Activated B cell treated with CpG ODN at 0.5 μM for 24 hours (primary cell): ENCODE results near the gene UGDH. TPM values are rescaled to one million over a fixed set of nuclear protein-coding genes. Genes with fewer than 3 reads are reported as not detected.

Experiments
- ATAC-seq: fragments of 200-7000 bp; cut with Tn5 transposase; one replicate; pipeline ENCODE4 v1.10.0; 2021; ENCODE audit warnings: low read depth, mild to moderate bottlenecking, moderate library complexity
- CTCF ChIA-PET: fragments of 350-600 bp; sonication (Branson Sonifier 250); formaldehyde crosslinking; loops from one replicate; lab custom pipeline; 2021; ENCODE audit warnings: antibody characterized with exemption; lab: Charles Lee
- POLR2A ChIA-PET: fragments of 350-600 bp; sonication (Branson Sonifier 250); formaldehyde crosslinking; loops from one replicate; lab custom pipeline; 2021; ENCODE audit warnings: antibody characterized with exemption; lab: Charles Lee
- DNase-seq: peaks from one replicate; pipeline ENCODE4 v3.0.0; 2022
- H3K27ac Mint-ChIP-seq: one replicate; pipeline ENCODE4 v1.8.0; 2020; ENCODE audit warnings: mixed read lengths
- H3K27me3 Mint-ChIP-seq: one replicate; pipeline ENCODE4 v1.8.0; 2021; ENCODE audit warnings: mixed read lengths
- H3K36me3 Mint-ChIP-seq: one replicate; pipeline ENCODE4 v1.8.0; 2021; ENCODE audit warnings: low read depth, mixed read lengths
- H3K4me1 Mint-ChIP-seq: one replicate; pipeline ENCODE4 v1.8.0; 2021; ENCODE audit warnings: mixed read lengths
- H3K4me3 Mint-ChIP-seq: one replicate; pipeline ENCODE4 v1.8.0; 2020; ENCODE audit warnings: mild to moderate bottlenecking, mixed read lengths
- H3K9me3 Mint-ChIP-seq: one replicate; pipeline ENCODE4 v1.8.0; 2020; ENCODE audit warnings: mixed read lengths
- intact Hi-C: fragments of 100-400 bp; cut with micrococcal nuclease; formaldehyde crosslinking; loops from one replicate; pipeline ENCODE4 v1.15.1; 2024
- total RNA-seq: library from RNA; stranded (reverse); gene quantifications from 2 replicates; pipeline ENCODE4 v1.2.3, GENCODE V29; 2022
- TF ChIP-seq, protein P1 (sequence below): fragments of 200-600 bp; IDR thresholded peaks from one replicate; pipeline ENCODE4 v1.8.0; 2022; ENCODE audit warnings: antibody characterized with exemption, mild to moderate bottlenecking

UGDH gene
- total RNA-seq, 1 donor from 2014 or later = 43.3 TPM

- intact Hi-C loops = loop anchor here (10.0 kb wide), 2 partner anchors 788 to 852 kb away; partner anchors contain the start of gene KLF3
- peaks cover 74% of the 10 kb centered on the region for H3K36me3 Mint-ChIP-seq
- no peak overlapping the region for H3K27ac Mint-ChIP-seq
Observed at GRCh38 chr4:39452153-39452859, 74.9 kb downstream of the UGDH start.

DNA sequence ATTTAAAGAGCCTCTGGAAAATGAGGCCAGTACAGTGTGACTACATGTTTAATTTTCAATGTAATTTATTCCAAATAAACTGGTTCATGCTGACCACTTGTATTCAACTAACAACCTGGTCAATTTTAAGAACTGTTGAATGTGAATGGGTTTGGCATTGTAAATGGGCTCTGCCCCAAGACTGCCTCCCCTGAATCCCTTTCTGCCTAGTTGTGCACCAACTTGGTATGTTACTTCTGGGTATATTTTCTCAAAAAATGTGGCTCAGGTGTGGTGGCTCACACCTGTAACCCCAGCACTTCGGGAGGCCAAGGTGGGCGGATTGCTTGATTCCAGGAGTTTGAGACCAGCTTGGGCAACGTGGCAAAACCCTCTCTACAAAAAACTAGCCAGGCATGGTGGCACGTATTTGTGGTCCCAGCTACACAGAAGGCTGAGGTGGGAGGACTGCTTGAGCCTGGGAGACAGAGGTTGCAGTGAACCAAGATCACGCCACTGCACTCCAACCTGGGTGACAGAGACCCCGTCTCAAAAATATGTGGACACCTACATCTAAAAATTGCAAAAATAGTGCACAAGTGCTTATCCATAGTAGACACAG, 75.7 kb downstream of the UGDH start:
- no peak for DNase-seq

More at GRCh38 chr4:39452153-39452859, 74.9 kb downstream of the UGDH start:
- Mint-ChIP-seq H3K4me3 (no peak overlapping the region), H3K4me1 (peaks cover 28% of the 10 kb centered on the region), H3K27me3 (no peaks in the 10 kb centered on the region), H3K9me3 (no peaks in the 10 kb centered on the region)
- ATAC-seq = no peak
- TF ChIP-seq, protein P1, sequence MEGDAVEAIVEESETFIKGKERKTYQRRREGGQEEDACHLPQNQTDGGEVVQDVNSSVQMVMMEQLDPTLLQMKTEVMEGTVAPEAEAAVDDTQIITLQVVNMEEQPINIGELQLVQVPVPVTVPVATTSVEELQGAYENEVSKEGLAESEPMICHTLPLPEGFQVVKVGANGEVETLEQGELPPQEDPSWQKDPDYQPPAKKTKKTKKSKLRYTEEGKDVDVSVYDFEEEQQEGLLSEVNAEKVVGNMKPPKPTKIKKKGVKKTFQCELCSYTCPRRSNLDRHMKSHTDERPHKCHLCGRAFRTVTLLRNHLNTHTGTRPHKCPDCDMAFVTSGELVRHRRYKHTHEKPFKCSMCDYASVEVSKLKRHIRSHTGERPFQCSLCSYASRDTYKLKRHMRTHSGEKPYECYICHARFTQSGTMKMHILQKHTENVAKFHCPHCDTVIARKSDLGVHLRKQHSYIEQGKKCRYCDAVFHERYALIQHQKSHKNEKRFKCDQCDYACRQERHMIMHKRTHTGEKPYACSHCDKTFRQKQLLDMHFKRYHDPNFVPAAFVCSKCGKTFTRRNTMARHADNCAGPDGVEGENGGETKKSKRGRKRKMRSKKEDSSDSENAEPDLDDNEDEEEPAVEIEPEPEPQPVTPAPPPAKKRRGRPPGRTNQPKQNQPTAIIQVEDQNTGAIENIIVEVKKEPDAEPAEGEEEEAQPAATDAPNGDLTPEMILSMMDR = no peak
- POLR2A ChIA-PET = interaction anchor here (0.6 to 0.9 kb wide), 3 partner anchors 105 to 584 kb away, joined by 3 to 8 read pairs (median 7); no protein-coding TSS in a partner anchor
- CTCF ChIA-PET = interaction anchor here (0.9 kb wide), 1 partner anchor 693 kb away, joined by 3 read pairs; no protein-coding TSS in a partner anchor
- no peak for DNase-seq

DNA sequence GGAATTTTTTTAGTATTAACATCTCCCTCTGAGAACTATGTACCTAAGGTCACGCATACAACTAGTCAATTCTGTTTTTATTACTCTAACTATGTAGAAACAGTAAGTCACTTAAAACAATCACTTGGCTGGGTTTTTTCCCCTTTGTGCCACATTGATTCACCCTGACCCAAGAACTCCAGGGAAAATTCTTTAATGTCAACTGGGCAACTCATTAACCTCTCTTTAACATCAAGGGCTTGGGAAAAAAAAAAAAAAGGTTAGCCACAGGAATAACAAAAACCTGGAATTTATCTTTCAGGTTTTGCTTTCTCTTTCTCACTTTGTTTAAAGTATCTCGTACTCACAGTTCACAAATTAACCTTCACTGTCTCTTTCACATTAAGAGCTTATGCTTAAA, 76.6 kb downstream of the UGDH start:
- intact Hi-C loops = loop anchor here (10.0 kb wide), 2 partner anchors 786 to 854 kb away; partner anchors contain the start of gene KLF3
- no peaks in the 10 kb centered on the region for H3K9me3 Mint-ChIP-seq
- no peak for ATAC-seq
- TF ChIP-seq, protein P1 = no peak
- no peaks in the 10 kb centered on the region for H3K27me3 Mint-ChIP-seq
- ChIA-PET POLR2A (interaction anchor here (0.6 to 0.7 kb wide), 2 partner anchors 1294 to 1458 kb away, joined by 4 to 7 read pairs; no protein-coding TSS in a partner anchor), CTCF (interaction anchor here (1.4 kb wide), 1 partner anchor 19 kb away, joined by 3 read pairs; no protein-coding TSS in a partner anchor)
- no peak overlapping the region for H3K4me3 Mint-ChIP-seq
- peaks cover 57% of the 10 kb centered on the region for H3K36me3 Mint-ChIP-seq
- peaks cover 29% of the 10 kb centered on the region for H3K4me1 Mint-ChIP-seq
- no peak overlapping the region for H3K27ac Mint-ChIP-seq
- no peak for DNase-seq

More for the DNA sequence above, 75.7 kb downstream of the UGDH start:
- no peak overlapping the region for H3K4me3 Mint-ChIP-seq
- H3K27ac Mint-ChIP-seq = no peak overlapping the region
- ATAC-seq = no peak
- no peaks in the 10 kb centered on the region for H3K27me3 Mint-ChIP-seq
- H3K4me1 Mint-ChIP-seq = peaks cover 28% of the 10 kb centered on the region
- POLR2A ChIA-PET = interaction anchor here (0.5 kb wide), 1 partner anchor 437 kb away, joined by 9 read pairs; no protein-coding TSS in a partner anchor
- CTCF ChIA-PET = interaction anchor here (0.9 kb wide), 1 partner anchor 692 kb away, joined by 3 read pairs; no protein-coding TSS in a partner anchor
- intact Hi-C loops = loop anchor here (10.0 kb wide), 2 partner anchors 787 to 853 kb away; partner anchors contain the start of gene KLF3
- H3K36me3 Mint-ChIP-seq = peaks cover 66% of the 10 kb centered on the region
- H3K9me3 Mint-ChIP-seq = no peaks in the 10 kb centered on the region
- TF ChIP-seq, protein P1 = no peak

Other genes starting within 250 kb of the UGDH start
- gene RFC1, start 161.1 kb downstream of the UGDH start, total RNA-seq = 44.8 and 45.9 TPM in 2 replicates
- gene KLB, start 120.5 kb downstream of the UGDH start, total RNA-seq = 0.18 and 0.20 TPM in 2 replicates
- 2,632 and 2,865 TPM in 2 replicates for gene RPL9, start 68.5 kb downstream of the UGDH start, total RNA-seq
- 19.5 and 20.5 TPM in 2 replicates for gene LIAS, start 68.4 kb downstream of the UGDH start, total RNA-seq
- gene SMIM14, start 111.4 kb upstream of the UGDH start, total RNA-seq = 83.1 and 86.5 TPM in 2 replicates
- gene UBE2K, start 170.7 kb upstream of the UGDH start, total RNA-seq = 54.4 and 64.0 TPM in 2 replicates